HFFc6 (cell line): Measurements from ENCODE around the gene TMEM255B. TPM values are rescaled to one million over a fixed set of nuclear protein-coding genes. Genes with fewer than 3 reads are reported as not detected.
A peak's percentile ranks its signal among the peaks of the same experiment; 100 is the strongest.
"Not testable (repeated sequence)": the region's sequence is repeated elsewhere in the genome, so short reads cannot be mapped to it uniquely, and the experiment has no call there.

ENCODE experiments used
- DNase-seq: peaks from one replicate; pipeline ENCODE4 v3.0.0-alpha.2; 2018
- H3K27ac Mint-ChIP-seq: 2 replicates; pipeline ENCODE4 v1.8.0; 2020; ENCODE audit warnings: mild to moderate bottlenecking, mixed read lengths
- H3K27me3 Mint-ChIP-seq: 2 replicates; pipeline ENCODE4 v1.8.0; 2021; ENCODE audit warnings: mild to moderate bottlenecking, moderate library complexity, mixed read lengths; ENCODE audit not compliant: insufficient read depth
- H3K36me3 Mint-ChIP-seq: 2 replicates; pipeline ENCODE4 v1.8.0; 2021; ENCODE audit warnings: low read depth, mixed read lengths
- H3K4me1 Mint-ChIP-seq: 2 replicates; pipeline ENCODE4 v1.8.0; 2020; ENCODE audit warnings: low read depth, mixed read lengths
- H3K4me3 Mint-ChIP-seq: 2 replicates; pipeline ENCODE4 v1.8.0; 2020; ENCODE audit warnings: mild to moderate bottlenecking, moderate library complexity, mixed read lengths
- H3K9me3 Mint-ChIP-seq: 2 replicates; pipeline ENCODE4 v1.8.0; 2020; ENCODE audit warnings: mild to moderate bottlenecking, mixed read lengths
- CTCF ChIP-seq: fragments of 200-600 bp; sonication (generic); IDR thresholded peaks from 2 replicates; pipeline ENCODE4 v1.5.0; 2021; ENCODE audit warnings: antibody characterized with exemption, mild to moderate bottlenecking
- long read RNA-seq: library from polyadenylated mRNA; unstranded; transcript quantifications from one replicate; pipeline ENCODE4 v2.0.0, GENCODE V29; 2019
- total RNA-seq, 6 experiments: library from RNA; stranded (reverse); fragmentation: NEBNext Ultra II Directional; extraction: Animal tissue kit (Norgen Biotek cat#: 25700); gene quantifications; 2 replicates in 1 of 6; 3 replicates in 5 of 6; pipeline ENCODE4 v1.2.3, GENCODE V29; 2021

Gene TMEM255B
- 10 to 100 TPM in 1 of 6 experiments, 1 to 10 TPM in 5; 8.2 to 10.3 (median 9.1) TPM for total RNA-seq
- long read RNA-seq, full-length matches to known transcripts = 8 of 10 reads
- long read RNA-seq, partial matches to known transcripts = 0 of 10 reads
- long read RNA-seq, other reads (novel, unspliced or antisense) = 2 of 10 reads

GRCh38 chr13:113758651-113759524, at the start of gene TMEM255B:
TSS of gene TMEM255B (plus strand) at chr13:113759226. CDS start at chr13:113759270, 44 bp downstream.
- Mint-ChIP-seq H3K4me1 (peaks cover 33% of the 10 kb centered on the region), H3K9me3 (no peaks in the 10 kb centered on the region), H3K4me3 (peak within 1 kb of the TSS; percentile 96), H3K27me3 (peaks cover 10% of the 10 kb centered on the region), H3K27ac (peak within 1 kb of the TSS; percentile 34), H3K36me3 (no peaks in the 10 kb centered on the region)
- peak; percentile 72 for TF ChIP-seq CTCF
- peak; percentile 35 for DNase-seq

DNA sequence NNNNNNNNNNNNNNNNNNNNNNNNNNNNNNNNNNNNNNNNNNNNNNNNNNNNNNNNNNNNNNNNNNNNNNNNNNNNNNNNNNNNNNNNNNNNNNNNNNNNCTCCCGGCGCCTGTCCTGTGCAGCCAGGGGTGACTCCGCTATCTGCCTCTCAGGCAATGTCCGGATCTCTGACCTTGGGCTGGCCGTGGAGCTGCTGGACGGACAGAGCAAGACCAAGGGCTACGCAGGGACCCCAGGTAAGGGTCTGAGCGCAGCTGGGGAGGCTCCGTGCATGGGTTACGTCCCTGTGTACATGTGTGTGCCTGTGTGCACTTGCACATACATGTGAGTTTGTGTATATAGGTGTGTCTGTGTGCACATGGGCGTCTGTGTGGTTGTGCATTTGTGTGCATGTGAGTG, 36.1 kb upstream of the TMEM255B start:
- no peak for DNase-seq
- TF ChIP-seq CTCF = no peak
- peaks cover 3% of the 10 kb centered on the region; the same call in 1 of the 2 replicates for H3K27me3 Mint-ChIP-seq
- no peaks in the 10 kb centered on the region for H3K4me1 Mint-ChIP-seq
- no peak overlapping the region for H3K4me3 Mint-ChIP-seq
- H3K9me3 Mint-ChIP-seq = no peaks in the 10 kb centered on the region
- no peak overlapping the region for H3K27ac Mint-ChIP-seq
- no peaks in the 10 kb centered on the region for H3K36me3 Mint-ChIP-seq

DNA sequence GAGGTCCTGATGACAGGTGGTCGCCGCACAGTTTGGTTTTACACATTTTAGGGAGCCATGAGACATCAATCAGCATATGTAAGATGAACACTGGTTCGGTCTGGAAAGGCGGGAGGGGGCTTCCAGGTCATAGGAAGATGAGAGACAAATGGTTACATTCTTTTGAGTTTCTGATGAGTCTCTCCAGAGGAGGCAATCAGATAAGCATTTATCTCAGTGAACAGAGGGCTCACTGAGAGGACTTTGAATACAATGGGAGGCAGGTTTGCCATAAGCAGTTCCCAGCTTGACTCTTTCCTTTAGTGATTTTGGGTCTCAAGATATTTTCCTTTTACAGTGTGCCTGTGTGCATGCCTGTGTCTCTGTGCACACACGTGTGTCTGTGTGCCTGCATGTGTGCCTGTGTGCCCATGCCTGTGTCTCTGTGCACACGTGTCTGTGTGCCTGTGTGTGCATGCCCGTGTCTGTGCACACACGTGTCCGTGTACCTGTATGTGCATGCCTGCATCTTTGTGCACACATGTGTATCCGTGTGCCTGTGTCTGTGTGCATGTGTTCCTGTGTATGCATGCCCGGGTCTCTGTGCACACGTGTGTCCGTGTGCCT, 35.5 kb upstream of the TMEM255B start:
- no peak overlapping the region for H3K4me3 Mint-ChIP-seq
- DNase-seq = no peak
- H3K9me3 Mint-ChIP-seq = no peaks in the 10 kb centered on the region
- H3K27ac Mint-ChIP-seq = no peak overlapping the region
- H3K4me1 Mint-ChIP-seq = no peaks in the 10 kb centered on the region; the same call in 1 of the 2 replicates
- peaks cover 3% of the 10 kb centered on the region; the same call in 1 of the 2 replicates for H3K27me3 Mint-ChIP-seq
- H3K36me3 Mint-ChIP-seq = no peaks in the 10 kb centered on the region
- TF ChIP-seq CTCF = no peak

DNA sequence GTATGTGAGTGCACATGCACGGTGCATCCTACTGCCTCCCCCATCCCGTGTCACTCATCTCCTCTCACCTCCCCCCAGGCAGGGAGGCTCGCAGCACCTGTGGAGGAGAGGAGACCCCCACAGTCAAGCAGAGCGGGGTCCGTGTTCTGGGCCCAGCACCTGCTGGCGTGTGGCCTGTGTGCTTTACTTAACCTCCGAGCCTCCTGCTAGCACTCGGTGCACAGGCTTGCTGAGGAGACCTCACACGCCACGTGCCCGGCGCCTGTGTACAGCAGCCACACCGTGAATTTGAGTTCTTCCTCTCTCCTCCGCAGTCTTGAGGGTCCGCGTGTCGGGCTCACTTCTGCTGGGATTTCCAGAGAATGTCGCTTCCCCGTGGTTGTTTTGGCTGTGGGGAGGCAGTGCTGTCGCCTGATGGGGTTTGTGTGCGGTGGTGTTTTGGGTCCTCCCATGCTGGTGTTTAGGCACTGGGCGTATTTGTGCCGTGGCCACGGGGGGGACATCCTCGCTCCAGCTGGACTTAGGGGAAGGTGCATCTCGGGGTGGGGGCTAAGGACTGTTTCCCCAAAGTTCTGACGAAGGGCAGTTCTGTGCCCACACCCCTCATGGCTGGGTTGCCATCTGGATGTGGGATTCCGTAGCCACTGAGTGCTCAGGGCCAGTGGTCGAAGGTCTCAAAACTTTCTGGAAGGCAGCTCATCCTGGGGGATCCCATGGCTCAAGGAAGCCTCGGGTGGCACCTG, 34.8 kb upstream of the TMEM255B start:
- Mint-ChIP-seq H3K9me3 (no peaks in the 10 kb centered on the region), H3K36me3 (no peaks in the 10 kb centered on the region), H3K27me3 (peaks cover 10% of the 10 kb centered on the region), H3K4me1 (peaks cover 7% of the 10 kb centered on the region), H3K27ac (no peak overlapping the region), H3K4me3 (no peak overlapping the region)
- no peak for DNase-seq
- no peak for TF ChIP-seq CTCF

DNA sequence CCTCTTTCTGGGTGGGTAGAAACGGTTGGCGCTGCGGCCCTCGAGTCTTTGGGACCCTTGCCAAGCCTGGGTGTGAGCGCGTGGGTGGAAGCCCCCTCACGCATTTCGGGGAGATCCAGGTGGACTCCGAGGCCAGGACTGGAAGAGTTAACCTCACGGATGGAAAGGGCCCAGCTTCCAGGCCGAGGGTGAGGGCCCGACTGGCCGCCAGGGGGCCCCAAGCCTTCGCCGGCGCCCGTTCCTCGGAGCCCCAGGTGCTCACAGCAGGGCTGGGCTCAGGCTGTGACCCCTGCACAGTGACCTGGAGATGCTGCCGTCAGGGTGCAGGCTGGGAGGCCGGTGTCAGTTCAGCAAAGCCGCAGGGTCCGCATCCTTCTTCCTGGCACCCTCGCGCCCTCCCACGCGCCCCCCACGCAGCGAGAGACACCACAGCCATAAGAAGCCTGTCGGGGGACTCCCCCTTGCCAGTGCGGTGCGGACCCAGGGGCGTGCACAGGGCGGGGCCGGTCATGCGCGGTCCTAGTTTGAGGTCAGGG, 34.2 kb upstream of the TMEM255B start:
- TF ChIP-seq CTCF = peak; percentile 90
- H3K4me3 Mint-ChIP-seq = no peak overlapping the region; the same call in 1 of the 2 replicates
- peaks cover 11% of the 10 kb centered on the region for H3K4me1 Mint-ChIP-seq
- H3K36me3 Mint-ChIP-seq = no peaks in the 10 kb centered on the region
- peaks cover 16% of the 10 kb centered on the region for H3K27me3 Mint-ChIP-seq
- H3K27ac Mint-ChIP-seq = no peak overlapping the region
- no peaks in the 10 kb centered on the region for H3K9me3 Mint-ChIP-seq
- peak; percentile 10 for DNase-seq

- H3K9me3 Mint-ChIP-seq, DNase-seq, H3K27ac Mint-ChIP-seq, H3K36me3 Mint-ChIP-seq, H3K4me3 Mint-ChIP-seq: not testable (repeated sequence)
- H3K4me1 Mint-ChIP-seq = peaks cover 11% of the 10 kb centered on the region
- H3K27me3 Mint-ChIP-seq = peaks cover 20% of the 10 kb centered on the region
These were observed 33.5 kb upstream of the TMEM255B start for GRCh38 chr13:113725329-113726105.
